ENCODE data around the gene AUTS2.

GRCh38 chr7:70237831-70238575, 639.7 kb downstream of the AUTS2 start:
- TF ChIP-seq, protein P1, sequence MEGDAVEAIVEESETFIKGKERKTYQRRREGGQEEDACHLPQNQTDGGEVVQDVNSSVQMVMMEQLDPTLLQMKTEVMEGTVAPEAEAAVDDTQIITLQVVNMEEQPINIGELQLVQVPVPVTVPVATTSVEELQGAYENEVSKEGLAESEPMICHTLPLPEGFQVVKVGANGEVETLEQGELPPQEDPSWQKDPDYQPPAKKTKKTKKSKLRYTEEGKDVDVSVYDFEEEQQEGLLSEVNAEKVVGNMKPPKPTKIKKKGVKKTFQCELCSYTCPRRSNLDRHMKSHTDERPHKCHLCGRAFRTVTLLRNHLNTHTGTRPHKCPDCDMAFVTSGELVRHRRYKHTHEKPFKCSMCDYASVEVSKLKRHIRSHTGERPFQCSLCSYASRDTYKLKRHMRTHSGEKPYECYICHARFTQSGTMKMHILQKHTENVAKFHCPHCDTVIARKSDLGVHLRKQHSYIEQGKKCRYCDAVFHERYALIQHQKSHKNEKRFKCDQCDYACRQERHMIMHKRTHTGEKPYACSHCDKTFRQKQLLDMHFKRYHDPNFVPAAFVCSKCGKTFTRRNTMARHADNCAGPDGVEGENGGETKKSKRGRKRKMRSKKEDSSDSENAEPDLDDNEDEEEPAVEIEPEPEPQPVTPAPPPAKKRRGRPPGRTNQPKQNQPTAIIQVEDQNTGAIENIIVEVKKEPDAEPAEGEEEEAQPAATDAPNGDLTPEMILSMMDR (conservative IDR thresholded peaks at IDR 0.05; ENCODE audit: low read length): no peak
- no peak for TF ChIP-seq EZH2phosphoT487 (IDR thresholded peaks at IDR 0.05; ENCODE audit: borderline replicate concordance)
